ENCODE data around the gene SLC39A9.

SLC39A9 gene

GRCh38 chr14:69484444-69485314 lies 86.2 kb downstream of the SLC39A9 start, which contains the start of gene PLEKHD1:
TSS of gene PLEKHD1 (plus strand) at chr14:69484728. CDS start at chr14:69484966, 238 bp downstream.
- peak; percentile 44 for ATAC-seq
- no peak for TF ChIP-seq CSDC2 (CRISPR knock-in tag; IDR thresholded peaks at IDR 0.05)
- no peak for TF ChIP-seq RARB (CRISPR knock-in tag; IDR thresholded peaks at IDR 0.05)
- no peak for TF ChIP-seq ZNF8 (CRISPR knock-in tag; IDR thresholded peaks at IDR 0.05)
- no peak for TF ChIP-seq TOX (CRISPR knock-in tag; IDR thresholded peaks at IDR 0.05; ENCODE audit: borderline replicate concordance)
- no peak for TF ChIP-seq ZFP3 (CRISPR knock-in tag; IDR thresholded peaks at IDR 0.05)
- no peak for TF ChIP-seq TCF4 (CRISPR knock-in tag; IDR thresholded peaks at IDR 0.05; ENCODE audit: borderline replicate concordance)
- no peak for TF ChIP-seq PATZ1 (CRISPR knock-in tag; IDR thresholded peaks at IDR 0.05; ENCODE audit: borderline replicate concordance)
- no peak for TF ChIP-seq ZFP30 (CRISPR knock-in tag; IDR thresholded peaks at IDR 0.05)
- TF ChIP-seq ZC3H10 (CRISPR knock-in tag; IDR thresholded peaks at IDR 0.05) = no peak
- TF ChIP-seq ISL1 (CRISPR knock-in tag; IDR thresholded peaks at IDR 0.05) = no peak
- no peak for TF ChIP-seq PPARA (CRISPR knock-in tag; IDR thresholded peaks at IDR 0.05; ENCODE audit: borderline replicate concordance)
- TF ChIP-seq OSR1 (CRISPR knock-in tag; IDR thresholded peaks at IDR 0.05) = no peak
- no peak for TF ChIP-seq ZNF565 (CRISPR knock-in tag; conservative IDR thresholded peaks at IDR 0.05; ENCODE audit: low read depth)
- TF ChIP-seq CREB5 (CRISPR knock-in tag; IDR thresholded peaks at IDR 0.05; ENCODE audit: low read depth) = no peak
- TF ChIP-seq SNAI2 (CRISPR knock-in tag; IDR thresholded peaks at IDR 0.05) = no peak

- no peak for ATAC-seq
- no peak for TF ChIP-seq PPARA (CRISPR knock-in tag; IDR thresholded peaks at IDR 0.05; ENCODE audit: borderline replicate concordance)
- TF ChIP-seq POU6F1 (CRISPR knock-in tag; IDR thresholded peaks at IDR 0.05; ENCODE audit: borderline replicate concordance, low read depth) = no peak
- no peak for TF ChIP-seq TOX (CRISPR knock-in tag; IDR thresholded peaks at IDR 0.05; ENCODE audit: borderline replicate concordance)
- TF ChIP-seq ZFP3 (CRISPR knock-in tag; IDR thresholded peaks at IDR 0.05) = no peak
- no peak for TF ChIP-seq ESRRG (CRISPR knock-in tag; IDR thresholded peaks at IDR 0.05)
- TF ChIP-seq RARB (CRISPR knock-in tag; IDR thresholded peaks at IDR 0.05) = no peak
- TF ChIP-seq ZC3H10 (CRISPR knock-in tag; IDR thresholded peaks at IDR 0.05) = no peak
- no peak for TF ChIP-seq ARNTL (CRISPR knock-in tag; IDR thresholded peaks at IDR 0.05; ENCODE audit: borderline replicate concordance, low read depth)
- no peak for TF ChIP-seq GLIS3 (CRISPR knock-in tag; IDR thresholded peaks at IDR 0.05)
- TF ChIP-seq ISL1 (CRISPR knock-in tag; IDR thresholded peaks at IDR 0.05) = no peak
- no peak for TF ChIP-seq ZNF565 (CRISPR knock-in tag; conservative IDR thresholded peaks at IDR 0.05; ENCODE audit: low read depth)
- TF ChIP-seq ZNF70 (CRISPR knock-in tag; IDR thresholded peaks at IDR 0.05) = no peak
- TF ChIP-seq CSDC2 (CRISPR knock-in tag; IDR thresholded peaks at IDR 0.05) = no peak
- no peak for TF ChIP-seq ZNF8 (CRISPR knock-in tag; IDR thresholded peaks at IDR 0.05)
- TF ChIP-seq BACH2 (CRISPR knock-in tag; IDR thresholded peaks at IDR 0.05; ENCODE audit: borderline replicate concordance) = no peak
- TF ChIP-seq ZFP30 (CRISPR knock-in tag; IDR thresholded peaks at IDR 0.05) = no peak
- TF ChIP-seq, protein P1, sequence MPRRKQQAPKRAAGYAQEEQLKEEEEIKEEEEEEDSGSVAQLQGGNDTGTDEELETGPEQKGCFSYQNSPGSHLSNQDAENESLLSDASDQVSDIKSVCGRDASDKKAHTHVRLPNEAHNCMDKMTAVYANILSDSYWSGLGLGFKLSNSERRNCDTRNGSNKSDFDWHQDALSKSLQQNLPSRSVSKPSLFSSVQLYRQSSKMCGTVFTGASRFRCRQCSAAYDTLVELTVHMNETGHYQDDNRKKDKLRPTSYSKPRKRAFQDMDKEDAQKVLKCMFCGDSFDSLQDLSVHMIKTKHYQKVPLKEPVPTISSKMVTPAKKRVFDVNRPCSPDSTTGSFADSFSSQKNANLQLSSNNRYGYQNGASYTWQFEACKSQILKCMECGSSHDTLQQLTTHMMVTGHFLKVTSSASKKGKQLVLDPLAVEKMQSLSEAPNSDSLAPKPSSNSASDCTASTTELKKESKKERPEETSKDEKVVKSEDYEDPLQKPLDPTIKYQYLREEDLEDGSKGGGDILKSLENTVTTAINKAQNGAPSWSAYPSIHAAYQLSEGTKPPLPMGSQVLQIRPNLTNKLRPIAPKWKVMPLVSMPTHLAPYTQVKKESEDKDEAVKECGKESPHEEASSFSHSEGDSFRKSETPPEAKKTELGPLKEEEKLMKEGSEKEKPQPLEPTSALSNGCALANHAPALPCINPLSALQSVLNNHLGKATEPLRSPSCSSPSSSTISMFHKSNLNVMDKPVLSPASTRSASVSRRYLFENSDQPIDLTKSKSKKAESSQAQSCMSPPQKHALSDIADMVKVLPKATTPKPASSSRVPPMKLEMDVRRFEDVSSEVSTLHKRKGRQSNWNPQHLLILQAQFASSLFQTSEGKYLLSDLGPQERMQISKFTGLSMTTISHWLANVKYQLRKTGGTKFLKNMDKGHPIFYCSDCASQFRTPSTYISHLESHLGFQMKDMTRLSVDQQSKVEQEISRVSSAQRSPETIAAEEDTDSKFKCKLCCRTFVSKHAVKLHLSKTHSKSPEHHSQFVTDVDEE (CRISPR knock-in tag; IDR thresholded peaks at IDR 0.05) = no peak
- TF ChIP-seq OSR1 (CRISPR knock-in tag; IDR thresholded peaks at IDR 0.05) = no peak
Observed at GRCh38 chr14:69485315-69485660, 86.8 kb downstream of the SLC39A9 start.

- no peak for ATAC-seq
Observed at GRCh38 chr14:69485701-69486100, 87.2 kb downstream of the SLC39A9 start.

More at GRCh38 chr14:69485701-69486100, 87.2 kb downstream of the SLC39A9 start:
- TF ChIP-seq TCF4 (CRISPR knock-in tag; IDR thresholded peaks at IDR 0.05; ENCODE audit: borderline replicate concordance) (no peak), SNAI2 (CRISPR knock-in tag; IDR thresholded peaks at IDR 0.05) (no peak), GLIS3 (CRISPR knock-in tag; IDR thresholded peaks at IDR 0.05) (no peak), ARNTL (CRISPR knock-in tag; IDR thresholded peaks at IDR 0.05; ENCODE audit: borderline replicate concordance, low read depth) (no peak), ESRRG (CRISPR knock-in tag; IDR thresholded peaks at IDR 0.05) (no peak), ZFP3 (CRISPR knock-in tag; IDR thresholded peaks at IDR 0.05) (no peak), TOX (CRISPR knock-in tag; IDR thresholded peaks at IDR 0.05; ENCODE audit: borderline replicate concordance) (no peak), CREB5 (CRISPR knock-in tag; IDR thresholded peaks at IDR 0.05; ENCODE audit: low read depth) (no peak), ZNF8 (CRISPR knock-in tag; IDR thresholded peaks at IDR 0.05) (no peak), ZNF565 (CRISPR knock-in tag; conservative IDR thresholded peaks at IDR 0.05; ENCODE audit: low read depth) (no peak), ISL1 (CRISPR knock-in tag; IDR thresholded peaks at IDR 0.05) (no peak), CSRNP3 (CRISPR knock-in tag; IDR thresholded peaks at IDR 0.05) (no peak)

All from SK-N-SH treated with all-trans-retinoic acid at 6 μM for 48 hours (cell line).